Measurements from ENCODE around the gene TAS1R3. TPM values are rescaled to one million over a fixed set of nuclear protein-coding genes. Genes with fewer than 3 reads are reported as not detected.

Gene TAS1R3
- total and polyA plus RNA-seq, 2 experiments from 2014 or later: 0.14 TPM; not detected in 1

DNA sequence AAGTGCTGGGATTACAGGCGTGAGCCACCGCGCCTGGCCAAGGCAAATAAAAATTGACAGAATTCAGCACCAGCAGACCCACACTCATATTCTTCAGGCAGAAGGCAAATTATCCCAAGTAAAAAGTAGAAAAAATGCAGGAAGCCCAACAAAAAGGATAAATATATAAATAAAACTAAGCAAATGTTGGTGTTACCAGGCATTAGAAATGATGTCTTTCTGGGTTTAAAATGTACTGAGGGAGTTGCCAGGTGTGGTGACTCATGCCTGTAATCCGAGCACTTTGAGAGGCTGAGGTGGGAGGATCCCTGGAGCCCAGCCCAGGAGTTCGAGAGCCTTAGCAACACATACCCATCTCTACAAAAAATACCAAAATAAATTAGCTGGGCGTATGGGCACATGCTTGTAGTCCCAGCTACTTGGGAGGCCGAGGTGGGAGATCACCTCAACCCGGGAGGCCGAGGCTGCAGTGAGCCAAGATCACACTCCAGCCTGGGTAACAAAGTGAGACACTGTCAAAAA is 12.9 kb upstream of the TAS1R3 start:
- H3K4me3 Mint-ChIP-seq: no peak overlapping the region
- TF ChIP-seq, protein P1, sequence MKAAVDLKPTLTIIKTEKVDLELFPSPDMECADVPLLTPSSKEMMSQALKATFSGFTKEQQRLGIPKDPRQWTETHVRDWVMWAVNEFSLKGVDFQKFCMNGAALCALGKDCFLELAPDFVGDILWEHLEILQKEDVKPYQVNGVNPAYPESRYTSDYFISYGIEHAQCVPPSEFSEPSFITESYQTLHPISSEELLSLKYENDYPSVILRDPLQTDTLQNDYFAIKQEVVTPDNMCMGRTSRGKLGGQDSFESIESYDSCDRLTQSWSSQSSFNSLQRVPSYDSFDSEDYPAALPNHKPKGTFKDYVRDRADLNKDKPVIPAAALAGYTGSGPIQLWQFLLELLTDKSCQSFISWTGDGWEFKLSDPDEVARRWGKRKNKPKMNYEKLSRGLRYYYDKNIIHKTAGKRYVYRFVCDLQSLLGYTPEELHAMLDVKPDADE (IDR thresholded peaks at IDR 0.05): no peak
- TF ChIP-seq EZH2 (IDR thresholded peaks at IDR 0.05; ENCODE audit: low read depth, unreplicated experiment): no peak
- TF ChIP-seq ZNF331 (CRISPR knock-in tag; IDR thresholded peaks at IDR 0.05; ENCODE audit: low read depth): no peak
- TF ChIP-seq POLR2AphosphoS5 (IDR thresholded peaks at IDR 0.05; ENCODE audit: low read depth): no peak
- no peak for TF ChIP-seq EZH2phosphoT487 (IDR thresholded peaks at IDR 0.05; ENCODE audit: unreplicated experiment)
- no peak for TF ChIP-seq STAT1 (IDR thresholded peaks at IDR 0.05; ENCODE audit: unreplicated experiment)
- TF ChIP-seq NANOG (IDR thresholded peaks at IDR 0.05; ENCODE audit: borderline replicate concordance): no peak
- TF ChIP-seq, protein P2, sequence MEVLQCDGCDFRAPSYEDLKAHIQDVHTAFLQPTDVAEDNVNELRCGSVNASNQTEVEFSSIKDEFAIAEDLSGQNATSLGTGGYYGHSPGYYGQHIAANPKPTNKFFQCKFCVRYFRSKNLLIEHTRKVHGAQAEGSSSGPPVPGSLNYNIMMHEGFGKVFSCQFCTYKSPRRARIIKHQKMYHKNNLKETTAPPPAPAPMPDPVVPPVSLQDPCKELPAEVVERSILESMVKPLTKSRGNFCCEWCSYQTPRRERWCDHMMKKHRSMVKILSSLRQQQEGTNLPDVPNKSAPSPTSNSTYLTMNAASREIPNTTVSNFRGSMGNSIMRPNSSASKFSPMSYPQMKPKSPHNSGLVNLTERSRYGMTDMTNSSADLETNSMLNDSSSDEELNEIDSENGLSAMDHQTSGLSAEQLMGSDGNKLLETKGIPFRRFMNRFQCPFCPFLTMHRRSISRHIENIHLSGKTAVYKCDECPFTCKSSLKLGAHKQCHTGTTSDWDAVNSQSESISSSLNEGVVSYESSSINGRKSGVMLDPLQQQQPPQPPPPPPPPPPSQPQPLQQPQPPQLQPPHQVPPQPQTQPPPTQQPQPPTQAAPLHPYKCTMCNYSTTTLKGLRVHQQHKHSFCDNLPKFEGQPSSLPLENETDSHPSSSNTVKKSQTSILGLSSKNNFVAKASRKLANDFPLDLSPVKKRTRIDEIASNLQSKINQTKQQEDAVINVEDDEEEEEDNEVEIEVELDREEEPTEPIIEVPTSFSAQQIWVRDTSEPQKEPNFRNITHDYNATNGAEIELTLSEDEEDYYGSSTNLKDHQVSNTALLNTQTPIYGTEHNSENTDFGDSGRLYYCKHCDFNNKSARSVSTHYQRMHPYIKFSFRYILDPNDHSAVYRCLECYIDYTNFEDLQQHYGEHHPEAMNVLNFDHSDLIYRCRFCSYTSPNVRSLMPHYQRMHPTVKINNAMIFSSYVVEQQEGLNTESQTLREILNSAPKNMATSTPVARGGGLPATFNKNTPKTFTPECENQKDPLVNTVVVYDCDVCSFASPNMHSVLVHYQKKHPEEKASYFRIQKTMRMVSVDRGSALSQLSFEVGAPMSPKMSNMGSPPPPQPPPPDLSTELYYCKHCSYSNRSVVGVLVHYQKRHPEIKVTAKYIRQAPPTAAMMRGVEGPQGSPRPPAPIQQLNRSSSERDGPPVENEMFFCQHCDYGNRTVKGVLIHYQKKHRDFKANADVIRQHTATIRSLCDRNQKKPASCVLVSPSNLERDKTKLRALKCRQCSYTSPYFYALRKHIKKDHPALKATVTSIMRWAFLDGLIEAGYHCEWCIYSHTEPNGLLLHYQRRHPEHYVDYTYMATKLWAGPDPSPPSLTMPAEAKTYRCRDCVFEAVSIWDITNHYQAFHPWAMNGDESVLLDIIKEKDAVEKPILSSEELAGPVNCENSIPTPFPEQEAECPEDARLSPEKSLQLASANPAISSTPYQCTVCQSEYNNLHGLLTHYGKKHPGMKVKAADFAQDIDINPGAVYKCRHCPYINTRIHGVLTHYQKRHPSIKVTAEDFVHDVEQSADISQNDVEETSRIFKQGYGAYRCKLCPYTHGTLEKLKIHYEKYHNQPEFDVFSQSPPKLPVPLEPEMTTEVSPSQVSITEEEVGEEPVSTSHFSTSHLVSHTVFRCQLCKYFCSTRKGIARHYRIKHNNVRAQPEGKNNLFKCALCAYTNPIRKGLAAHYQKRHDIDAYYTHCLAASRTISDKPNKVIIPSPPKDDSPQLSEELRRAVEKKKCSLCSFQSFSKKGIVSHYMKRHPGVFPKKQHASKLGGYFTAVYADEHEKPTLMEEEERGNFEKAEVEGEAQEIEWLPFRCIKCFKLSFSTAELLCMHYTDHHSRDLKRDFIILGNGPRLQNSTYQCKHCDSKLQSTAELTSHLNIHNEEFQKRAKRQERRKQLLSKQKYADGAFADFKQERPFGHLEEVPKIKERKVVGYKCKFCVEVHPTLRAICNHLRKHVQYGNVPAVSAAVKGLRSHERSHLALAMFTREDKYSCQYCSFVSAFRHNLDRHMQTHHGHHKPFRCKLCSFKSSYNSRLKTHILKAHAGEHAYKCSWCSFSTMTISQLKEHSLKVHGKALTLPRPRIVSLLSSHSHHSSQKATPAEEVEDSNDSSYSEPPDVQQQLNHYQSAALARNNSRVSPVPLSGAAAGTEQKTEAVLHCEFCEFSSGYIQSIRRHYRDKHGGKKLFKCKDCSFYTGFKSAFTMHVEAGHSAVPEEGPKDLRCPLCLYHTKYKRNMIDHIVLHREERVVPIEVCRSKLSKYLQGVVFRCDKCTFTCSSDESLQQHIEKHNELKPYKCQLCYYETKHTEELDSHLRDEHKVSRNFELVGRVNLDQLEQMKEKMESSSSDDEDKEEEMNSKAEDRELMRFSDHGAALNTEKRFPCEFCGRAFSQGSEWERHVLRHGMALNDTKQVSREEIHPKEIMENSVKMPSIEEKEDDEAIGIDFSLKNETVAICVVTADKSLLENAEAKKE (CRISPR knock-in tag; IDR thresholded peaks at IDR 0.05): no peak
- TF ChIP-seq, protein P3, sequence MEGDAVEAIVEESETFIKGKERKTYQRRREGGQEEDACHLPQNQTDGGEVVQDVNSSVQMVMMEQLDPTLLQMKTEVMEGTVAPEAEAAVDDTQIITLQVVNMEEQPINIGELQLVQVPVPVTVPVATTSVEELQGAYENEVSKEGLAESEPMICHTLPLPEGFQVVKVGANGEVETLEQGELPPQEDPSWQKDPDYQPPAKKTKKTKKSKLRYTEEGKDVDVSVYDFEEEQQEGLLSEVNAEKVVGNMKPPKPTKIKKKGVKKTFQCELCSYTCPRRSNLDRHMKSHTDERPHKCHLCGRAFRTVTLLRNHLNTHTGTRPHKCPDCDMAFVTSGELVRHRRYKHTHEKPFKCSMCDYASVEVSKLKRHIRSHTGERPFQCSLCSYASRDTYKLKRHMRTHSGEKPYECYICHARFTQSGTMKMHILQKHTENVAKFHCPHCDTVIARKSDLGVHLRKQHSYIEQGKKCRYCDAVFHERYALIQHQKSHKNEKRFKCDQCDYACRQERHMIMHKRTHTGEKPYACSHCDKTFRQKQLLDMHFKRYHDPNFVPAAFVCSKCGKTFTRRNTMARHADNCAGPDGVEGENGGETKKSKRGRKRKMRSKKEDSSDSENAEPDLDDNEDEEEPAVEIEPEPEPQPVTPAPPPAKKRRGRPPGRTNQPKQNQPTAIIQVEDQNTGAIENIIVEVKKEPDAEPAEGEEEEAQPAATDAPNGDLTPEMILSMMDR (conservative IDR thresholded peaks at IDR 0.05; ENCODE audit: low read depth in 2 of 2): no peak
- TF ChIP-seq ZNF114 (CRISPR knock-in tag; IDR thresholded peaks at IDR 0.05): no peak
- TF ChIP-seq, protein P4, sequence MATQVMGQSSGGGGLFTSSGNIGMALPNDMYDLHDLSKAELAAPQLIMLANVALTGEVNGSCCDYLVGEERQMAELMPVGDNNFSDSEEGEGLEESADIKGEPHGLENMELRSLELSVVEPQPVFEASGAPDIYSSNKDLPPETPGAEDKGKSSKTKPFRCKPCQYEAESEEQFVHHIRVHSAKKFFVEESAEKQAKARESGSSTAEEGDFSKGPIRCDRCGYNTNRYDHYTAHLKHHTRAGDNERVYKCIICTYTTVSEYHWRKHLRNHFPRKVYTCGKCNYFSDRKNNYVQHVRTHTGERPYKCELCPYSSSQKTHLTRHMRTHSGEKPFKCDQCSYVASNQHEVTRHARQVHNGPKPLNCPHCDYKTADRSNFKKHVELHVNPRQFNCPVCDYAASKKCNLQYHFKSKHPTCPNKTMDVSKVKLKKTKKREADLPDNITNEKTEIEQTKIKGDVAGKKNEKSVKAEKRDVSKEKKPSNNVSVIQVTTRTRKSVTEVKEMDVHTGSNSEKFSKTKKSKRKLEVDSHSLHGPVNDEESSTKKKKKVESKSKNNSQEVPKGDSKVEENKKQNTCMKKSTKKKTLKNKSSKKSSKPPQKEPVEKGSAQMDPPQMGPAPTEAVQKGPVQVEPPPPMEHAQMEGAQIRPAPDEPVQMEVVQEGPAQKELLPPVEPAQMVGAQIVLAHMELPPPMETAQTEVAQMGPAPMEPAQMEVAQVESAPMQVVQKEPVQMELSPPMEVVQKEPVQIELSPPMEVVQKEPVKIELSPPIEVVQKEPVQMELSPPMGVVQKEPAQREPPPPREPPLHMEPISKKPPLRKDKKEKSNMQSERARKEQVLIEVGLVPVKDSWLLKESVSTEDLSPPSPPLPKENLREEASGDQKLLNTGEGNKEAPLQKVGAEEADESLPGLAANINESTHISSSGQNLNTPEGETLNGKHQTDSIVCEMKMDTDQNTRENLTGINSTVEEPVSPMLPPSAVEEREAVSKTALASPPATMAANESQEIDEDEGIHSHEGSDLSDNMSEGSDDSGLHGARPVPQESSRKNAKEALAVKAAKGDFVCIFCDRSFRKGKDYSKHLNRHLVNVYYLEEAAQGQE (IDR thresholded peaks at IDR 0.05; ENCODE audit: unreplicated experiment): no peak
- no peak for TF ChIP-seq CREB1 (CRISPR knock-in tag; IDR thresholded peaks at IDR 0.05; ENCODE audit: low read depth)
- TF ChIP-seq JUNB (IDR thresholded peaks at IDR 0.05; ENCODE audit: unreplicated experiment): no peak
- H3K27me3 ChIP-seq (ENCODE audit: insufficient read depth): no peaks in the 10 kb centered on the region

More for the DNA sequence above, 12.9 kb upstream of the TAS1R3 start:
- Mint-ChIP-seq H3K27ac (no peak overlapping the region), H3K4me1 (peaks cover 24% of the 10 kb centered on the region), H3K36me3 (ENCODE audit: low read depth) (peaks cover 57% of the 10 kb centered on the region), H3K27me3 (ENCODE audit: insufficient read depth, low read depth, poor library complexity) (peaks cover 31% of the 10 kb centered on the region), H3K9me3 (no peaks in the 10 kb centered on the region; the same call in 2 of the 3 replicates)
- Histone ChIP-seq H3K4me2 (no peak overlapping the region), H3K36me3 (ENCODE audit: insufficient read depth) (0 out of 2 replicates have a peak, but pooled peaks cover under 1% of the 10 kb centered on the region), H3K79me2 (replicated peaks; ENCODE audit: insufficient read depth) (peaks cover 65% of the 10 kb centered on the region), H3K27ac (ENCODE audit: low read depth) (peak overlapping the region; percentile 87), H3F3A (replicated peaks; ENCODE audit: low read depth) (peaks cover 13% of the 10 kb centered on the region; the same call in 1 of the 2 replicates), H3K4me3 (no peak overlapping the region), H3K9me2 (ENCODE audit: insufficient read depth) (no peaks in the 10 kb centered on the region), H3K4me1 (ENCODE audit: insufficient read depth) (peaks cover 7% of the 10 kb centered on the region; the same call in 1 of the 2 replicates), H4K20me1 (replicated peaks; ENCODE audit: insufficient read depth) (peaks cover 26% of the 10 kb centered on the region), H2AFZ (no peak overlapping the region)
- DNase-seq (ENCODE audit: low spot score) (peak; percentile 37), ATAC-seq (peak; percentile 18)
